ENCODE data around the gene OSBPL5. TPM values are rescaled to one million over a fixed set of nuclear protein-coding genes. Genes with fewer than 3 reads are reported as not detected.

The OSBPL5 gene
- total RNA-seq, 1 experiment from 2014 or later, result 28.4 TPM

GRCh38 chr11:3206922-3207204 lies 41.8 kb upstream of the OSBPL5 start:
- H3K27me3 ChIP-seq (replicated peaks; ENCODE audit: insufficient read depth, low read depth, low read length, poor library complexity), result peaks cover 19% of the 10 kb centered on the region
- ChIA-PET POLR2A (ENCODE audit: low non-redundant PET) (no interaction called here), CTCF (no interaction called here)
- H3K4me3 ChIP-seq (ENCODE audit: low read depth, low read length, poor library complexity, severe bottlenecking), result no peak overlapping the region
- no peak overlapping the region for H3K27ac ChIP-seq (ENCODE audit: low read depth, low read length, poor library complexity, severe bottlenecking)
- peaks cover 6% of the 10 kb centered on the region for H3K9me3 ChIP-seq (ENCODE audit: low read depth, low read length, poor library complexity, severe bottlenecking)
- intact Hi-C loops (cut with micrococcal nuclease; ENCODE audit: unreplicated experiment), result no loop called here
- DNase-seq (ENCODE audit: low spot score), result no peak
- H3K36me3 ChIP-seq (ENCODE audit: insufficient read depth, low read length, poor library complexity, severe bottlenecking), result no peaks in the 10 kb centered on the region
- TF ChIP-seq CTCF (conservative IDR thresholded peaks at IDR 0.05; ENCODE audit: low read depth, low read length), result no peak
- TF ChIP-seq EZH2 (IDR thresholded peaks at IDR 0.05; ENCODE audit: borderline replicate concordance, low read depth, low read length, poor library complexity, severe bottlenecking), result no peak
- BruUV-seq (replicated peaks), result no TSS peak
- H3K4me1 ChIP-seq (ENCODE audit: insufficient read depth, low read length, poor library complexity, severe bottlenecking), result no peaks in the 10 kb centered on the region

- no peak for DNase-seq (ENCODE audit: low spot score)
- peaks cover 6% of the 10 kb centered on the region for H3K9me3 ChIP-seq (ENCODE audit: low read depth, low read length, poor library complexity, severe bottlenecking)
- TF ChIP-seq EZH2 (IDR thresholded peaks at IDR 0.05; ENCODE audit: borderline replicate concordance, low read depth, low read length, poor library complexity, severe bottlenecking) (no peak), CTCF (conservative IDR thresholded peaks at IDR 0.05; ENCODE audit: low read depth, low read length) (no peak)
- H3K4me1 ChIP-seq (ENCODE audit: insufficient read depth, low read length, poor library complexity, severe bottlenecking), result no peaks in the 10 kb centered on the region
- ChIA-PET POLR2A (ENCODE audit: low non-redundant PET) (no interaction called here), CTCF (no interaction called here)
- BruUV-seq (replicated peaks), result no TSS peak
- no peak overlapping the region for H3K27ac ChIP-seq (ENCODE audit: low read depth, low read length, poor library complexity, severe bottlenecking)
- H3K4me3 ChIP-seq (ENCODE audit: low read depth, low read length, poor library complexity, severe bottlenecking), result no peak overlapping the region
- peaks cover 19% of the 10 kb centered on the region for H3K27me3 ChIP-seq (replicated peaks; ENCODE audit: insufficient read depth, low read depth, low read length, poor library complexity)
- intact Hi-C loops (cut with micrococcal nuclease; ENCODE audit: unreplicated experiment), result no loop called here
- no peaks in the 10 kb centered on the region for H3K36me3 ChIP-seq (ENCODE audit: insufficient read depth, low read length, poor library complexity, severe bottlenecking)
Measured at GRCh38 chr11:3206156-3206921, 41.2 kb upstream of the OSBPL5 start.

- BruUV-seq (replicated peaks), result no TSS peak
- Histone ChIP-seq H3K27ac (ENCODE audit: low read depth, low read length, poor library complexity, severe bottlenecking) (no peak overlapping the region), H3K4me1 (ENCODE audit: insufficient read depth, low read length, poor library complexity, severe bottlenecking) (no peaks in the 10 kb centered on the region), H3K9me3 (ENCODE audit: low read depth, low read length, poor library complexity, severe bottlenecking) (no peaks in the 10 kb centered on the region), H3K27me3 (replicated peaks; ENCODE audit: insufficient read depth, low read depth, low read length, poor library complexity) (peaks cover 19% of the 10 kb centered on the region), H3K4me3 (ENCODE audit: low read depth, low read length, poor library complexity, severe bottlenecking) (no peak overlapping the region), H3K36me3 (ENCODE audit: insufficient read depth, low read length, poor library complexity, severe bottlenecking) (no peaks in the 10 kb centered on the region)
- ChIA-PET POLR2A (ENCODE audit: low non-redundant PET) (no interaction called here), CTCF (no interaction called here)
- DNase-seq (ENCODE audit: low spot score), result no peak
- intact Hi-C loops (cut with micrococcal nuclease; ENCODE audit: unreplicated experiment), result no loop called here
- TF ChIP-seq CTCF (conservative IDR thresholded peaks at IDR 0.05; ENCODE audit: low read depth, low read length), result no peak
Measured at GRCh38 chr11:3205261-3206155, 40.4 kb upstream of the OSBPL5 start.
